Measurements from ENCODE around the gene THRAP3. TPM values are rescaled to one million over a fixed set of nuclear protein-coding genes. Genes with fewer than 3 reads are reported as not detected.

The THRAP3 gene
- total RNA-seq, 1 experiment from 2014 or later: 160 TPM

GRCh38 chr1:36329817-36330216 is 105.6 kb downstream of the THRAP3 start:
- no peaks in the 10 kb centered on the region for H3K36me3 Mint-ChIP-seq
- peaks cover 7% of the 10 kb centered on the region; the same call in 1 of the 2 replicates for H3K4me1 Mint-ChIP-seq
- H3K27me3 Mint-ChIP-seq (ENCODE audit: low read depth): peaks cover 13% of the 10 kb centered on the region
- ATAC-seq (no peak), DNase-seq (ENCODE audit: low spot score) (no peak)
- CTCF ChIA-PET: interaction anchor here (1.1 kb wide), 1 partner anchor 39 kb away, joined by 4 read pairs; no protein-coding TSS in a partner anchor
- no peak overlapping the region for H3K4me3 Mint-ChIP-seq
- POLR2A ChIA-PET: no interaction called here
- H3K27ac Mint-ChIP-seq: no peak overlapping the region
- TF ChIP-seq NFE2L1 (CRISPR knock-in tag; IDR thresholded peaks at IDR 0.05): no peak
- no peak for TF ChIP-seq ZNF281 (CRISPR knock-in tag; IDR thresholded peaks at IDR 0.05)
- no peak for TF ChIP-seq SOX15 (CRISPR knock-in tag; IDR thresholded peaks at IDR 0.05)
- no peak for TF ChIP-seq NFYB (CRISPR knock-in tag; conservative IDR thresholded peaks at IDR 0.05; ENCODE audit: low read depth)
- no peak for TF ChIP-seq SP1 (CRISPR knock-in tag; conservative IDR thresholded peaks at IDR 0.05)
- TF ChIP-seq RORB (CRISPR knock-in tag; IDR thresholded peaks at IDR 0.05): no peak
- TF ChIP-seq JUN (CRISPR knock-in tag; IDR thresholded peaks at IDR 0.05): no peak
- no peaks in the 10 kb centered on the region for H3K9me3 Mint-ChIP-seq

GRCh38 chr1:36330940-36331339 is 106.7 kb downstream of the THRAP3 start:
- Mint-ChIP-seq H3K4me1 (peaks cover 5% of the 10 kb centered on the region; the same call in 1 of the 2 replicates), H3K4me3 (no peak overlapping the region), H3K9me3 (no peaks in the 10 kb centered on the region), H3K27me3 (ENCODE audit: low read depth) (peaks cover 13% of the 10 kb centered on the region), H3K27ac (no peak overlapping the region), H3K36me3 (no peaks in the 10 kb centered on the region)
- POLR2A ChIA-PET: no interaction called here
- TF ChIP-seq ZSCAN18 (CRISPR knock-in tag; IDR thresholded peaks at IDR 0.05): no peak
- no peak for TF ChIP-seq ATF2 (CRISPR knock-in tag; IDR thresholded peaks at IDR 0.05; ENCODE audit: borderline replicate concordance, low read depth)
- TF ChIP-seq NFATC4 (CRISPR knock-in tag; IDR thresholded peaks at IDR 0.05): no peak
- TF ChIP-seq JAZF1 (CRISPR knock-in tag; IDR thresholded peaks at IDR 0.05): no peak
- TF ChIP-seq ZNF423 (CRISPR knock-in tag; IDR thresholded peaks at IDR 0.05): no peak
- TF ChIP-seq TEAD1 (CRISPR knock-in tag; IDR thresholded peaks at IDR 0.05): no peak
- TF ChIP-seq NR3C1 (CRISPR knock-in tag; conservative IDR thresholded peaks at IDR 0.05; ENCODE audit: low read depth): no peak
- DNase-seq (ENCODE audit: low spot score) (no peak), ATAC-seq (no peak)
- CTCF ChIA-PET: no interaction called here

- no peak for ATAC-seq
- Mint-ChIP-seq H3K36me3 (no peaks in the 10 kb centered on the region), H3K4me1 (no peaks in the 10 kb centered on the region), H3K4me3 (no peak overlapping the region), H3K27ac (no peak overlapping the region), H3K27me3 (ENCODE audit: low read depth) (no peaks in the 10 kb centered on the region), H3K9me3 (no peaks in the 10 kb centered on the region)
- DNase-seq (ENCODE audit: low spot score): no peak
- CTCF ChIA-PET: interaction anchor here (1.7 kb wide), 1 partner anchor 31 kb away, joined by 6 read pairs; no protein-coding TSS in a partner anchor
- POLR2A ChIA-PET: no interaction called here
- TF ChIP-seq ATF6 (CRISPR knock-in tag; IDR thresholded peaks at IDR 0.05) (no peak), CREM (CRISPR knock-in tag; IDR thresholded peaks at IDR 0.05) (no peak), USF2 (CRISPR knock-in tag; IDR thresholded peaks at IDR 0.05) (no peak), ZSCAN18 (CRISPR knock-in tag; IDR thresholded peaks at IDR 0.05) (no peak)
- TF ChIP-seq, protein P1, sequence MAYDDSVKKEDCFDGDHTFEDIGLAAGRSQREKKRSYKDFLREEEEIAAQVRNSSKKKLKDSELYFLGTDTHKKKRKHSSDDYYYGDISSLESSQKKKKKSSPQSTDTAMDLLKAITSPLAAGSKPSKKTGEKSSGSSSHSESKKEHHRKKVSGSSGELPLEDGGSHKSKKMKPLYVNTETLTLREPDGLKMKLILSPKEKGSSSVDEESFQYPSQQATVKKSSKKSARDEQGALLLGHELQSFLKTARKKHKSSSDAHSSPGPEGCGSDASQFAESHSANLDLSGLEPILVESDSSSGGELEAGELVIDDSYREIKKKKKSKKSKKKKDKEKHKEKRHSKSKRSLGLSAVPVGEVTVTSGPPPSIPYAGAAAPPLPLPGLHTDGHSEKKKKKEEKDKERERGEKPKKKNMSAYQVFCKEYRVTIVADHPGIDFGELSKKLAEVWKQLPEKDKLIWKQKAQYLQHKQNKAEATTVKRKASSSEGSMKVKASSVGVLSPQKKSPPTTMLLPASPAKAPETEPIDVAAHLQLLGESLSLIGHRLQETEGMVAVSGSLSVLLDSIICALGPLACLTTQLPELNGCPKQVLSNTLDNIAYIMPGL (CRISPR knock-in tag; IDR thresholded peaks at IDR 0.05): no peak
- TF ChIP-seq, protein P2, sequence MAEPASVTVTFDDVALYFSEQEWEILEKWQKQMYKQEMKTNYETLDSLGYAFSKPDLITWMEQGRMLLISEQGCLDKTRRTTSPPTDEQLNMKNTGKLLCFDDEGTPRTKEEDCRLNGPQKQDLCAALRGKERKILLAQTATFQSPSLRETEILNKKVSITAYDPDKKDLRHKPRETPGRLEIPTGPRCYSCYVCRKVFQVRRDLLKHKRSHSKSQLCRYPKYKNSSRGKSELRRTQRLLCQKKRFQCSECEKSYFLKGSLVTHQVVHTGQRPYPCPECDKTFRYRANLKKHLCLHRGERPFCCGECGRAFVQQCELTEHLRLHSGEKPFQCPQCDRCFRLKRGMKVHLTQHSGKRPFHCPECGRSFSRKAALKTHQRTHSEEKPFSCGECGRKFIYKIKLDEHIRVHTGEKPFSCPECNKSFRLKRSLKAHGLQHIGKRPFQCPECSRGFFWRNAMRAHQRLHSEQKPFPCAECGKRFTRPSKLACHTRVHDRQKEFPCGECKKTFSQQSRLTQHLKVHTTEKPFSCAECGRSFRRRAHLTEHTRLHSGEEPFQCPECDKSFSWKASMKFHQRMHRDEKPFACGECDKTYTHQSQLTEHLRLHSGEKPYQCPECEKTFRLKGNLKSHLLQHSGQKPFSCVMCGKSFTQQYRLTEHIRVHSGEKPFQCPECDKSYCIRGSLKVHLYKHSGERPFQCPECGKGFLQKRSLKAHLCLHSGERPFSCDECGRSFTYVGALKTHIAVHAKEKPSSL (CRISPR knock-in tag; conservative IDR thresholded peaks at IDR 0.05): no peak
Observed at GRCh38 chr1:36337830-36338229, 113.6 kb downstream of the THRAP3 start.
